ENCODE results near the gene GPS2.

GPS2 gene

GRCh38 chr17:7279448-7279847 lies 35.7 kb downstream of the GPS2 start:
- Mint-ChIP-seq H3K27me3 (peaks cover 24% of the 10 kb centered on the region), H3K4me1 (peaks cover 13% of the 10 kb centered on the region), H3K4me3 (no peak overlapping the region), H3K9me3 (no peaks in the 10 kb centered on the region), H3K36me3 (ENCODE audit: insufficient read depth) (peaks cover 2% of the 10 kb centered on the region), H3K27ac (ENCODE audit: low read depth) (no peak overlapping the region)
- ATAC-seq (replicated peaks; ENCODE audit: extremely low read depth, poor library complexity, severe bottlenecking) (no peak), DNase-seq (ENCODE audit: low spot score in 2 of 2) (no peak)

- H3K4me3 Mint-ChIP-seq, result no peak overlapping the region
- ATAC-seq (replicated peaks; ENCODE audit: extremely low read depth, poor library complexity, severe bottlenecking) (no peak), DNase-seq (ENCODE audit: low spot score in 2 of 2) (no peak)
- H3K27ac Mint-ChIP-seq (ENCODE audit: low read depth), result no peak overlapping the region
- peaks cover 3% of the 10 kb centered on the region for H3K36me3 Mint-ChIP-seq (ENCODE audit: insufficient read depth)
- H3K9me3 Mint-ChIP-seq, result no peaks in the 10 kb centered on the region
- H3K27me3 Mint-ChIP-seq, result peaks cover 44% of the 10 kb centered on the region
- H3K4me1 Mint-ChIP-seq, result peaks cover 18% of the 10 kb centered on the region
These were observed 48.4 kb downstream of the GPS2 start for GRCh38 chr17:7266784-7267183.

GRCh38 chr17:7263801-7264078 lies 51.4 kb downstream of the GPS2 start:
- no peak overlapping the region for H3K27ac Mint-ChIP-seq (ENCODE audit: low read depth)

GRCh38 chr17:7262935-7263800 lies 52.0 kb downstream of the GPS2 start:
- peak overlapping the region; percentile 77 for H3K4me3 Mint-ChIP-seq
- peaks cover 7% of the 10 kb centered on the region for H3K36me3 Mint-ChIP-seq (ENCODE audit: insufficient read depth)
- H3K27ac Mint-ChIP-seq (ENCODE audit: low read depth), result peak overlapping the region; percentile 86
- no peaks in the 10 kb centered on the region for H3K9me3 Mint-ChIP-seq
- peak; percentile 22 for ATAC-seq (replicated peaks; ENCODE audit: extremely low read depth, poor library complexity, severe bottlenecking)
- H3K27me3 Mint-ChIP-seq, result peaks cover 34% of the 10 kb centered on the region
- H3K4me1 Mint-ChIP-seq, result peaks cover 18% of the 10 kb centered on the region
- DNase-seq (ENCODE audit: low spot score in 2 of 2), result no peak

More at GRCh38 chr17:7263801-7264078, 51.4 kb downstream of the GPS2 start:
- peaks cover 34% of the 10 kb centered on the region for H3K27me3 Mint-ChIP-seq
- DNase-seq (ENCODE audit: low spot score in 2 of 2) (no peak), ATAC-seq (replicated peaks; ENCODE audit: extremely low read depth, poor library complexity, severe bottlenecking) (no peak)
- H3K9me3 Mint-ChIP-seq, result no peaks in the 10 kb centered on the region
- H3K4me1 Mint-ChIP-seq, result peaks cover 18% of the 10 kb centered on the region
- peak overlapping the region; percentile 77 for H3K4me3 Mint-ChIP-seq
- H3K36me3 Mint-ChIP-seq (ENCODE audit: insufficient read depth), result peaks cover 7% of the 10 kb centered on the region
